Activated CD4-positive, alpha-beta memory T cell treated with anti-CD3 and anti-CD28 coated beads, Interleukin-2, amount 10 ng/mL, durations not matched to agents 7 days and 5 days (primary cell): ENCODE results near the gene PSMD12. TPM values are rescaled to one million over a fixed set of nuclear protein-coding genes. Genes with fewer than 3 reads are reported as not detected.
"Not testable (repeated sequence)": the region's sequence is repeated elsewhere in the genome, so short reads cannot be mapped to it uniquely, and the experiment has no call there.

ENCODE experiments used
- CTCF ChIA-PET: fragments of 350-600 bp; sonication (Branson Sonifier 250); formaldehyde crosslinking; loops from one replicate; lab custom pipeline; 2021; ENCODE audit warnings: antibody characterized with exemption, inconsistent platforms; lab: Charles Lee
- POLR2A ChIA-PET: fragments of 350-600 bp; sonication (Branson Sonifier 250); formaldehyde crosslinking; loops from one replicate; lab custom pipeline; 2021; ENCODE audit warnings: antibody characterized with exemption; lab: Charles Lee
- DNase-seq: peaks from one replicate; pipeline ENCODE4 v3.0.0-alpha.2; 2020
- H3K27ac Mint-ChIP-seq: one replicate; pipeline ENCODE4 v1.8.0; 2021; ENCODE audit warnings: mild to moderate bottlenecking, mixed read lengths
- H3K27me3 Mint-ChIP-seq: one replicate; pipeline ENCODE4 v1.8.0; 2021; ENCODE audit warnings: mixed read lengths
- H3K36me3 Mint-ChIP-seq: one replicate; pipeline ENCODE4 v1.8.0; 2021; ENCODE audit warnings: low read depth, mixed read lengths
- H3K4me1 Mint-ChIP-seq: one replicate; pipeline ENCODE4 v1.8.0; 2021; ENCODE audit warnings: mixed read lengths
- H3K4me3 Mint-ChIP-seq: one replicate; pipeline ENCODE4 v1.8.0; 2021; ENCODE audit warnings: mild to moderate bottlenecking, mixed read lengths
- H3K9me3 Mint-ChIP-seq: one replicate; pipeline ENCODE4 v1.8.0; 2021; ENCODE audit warnings: mixed read lengths
- total RNA-seq, 2 experiments: library from RNA; stranded (reverse); gene quantifications; one replicate each; pipeline ENCODE4 v1.2.3, GENCODE V29; 2021

Gene PSMD12
- total RNA-seq: 10 to 100 TPM; 49.3 to 50.0 TPM

GRCh38 chr17:67366193-67367157 is at the start of gene PSMD12:
PSMD12 (minus strand) TSS chr17:67366577; CDS start chr17:67366519, 58 bp downstream.
- Mint-ChIP-seq H3K27me3 (peaks cover 2% of the 10 kb centered on the region), H3K4me3 (peak within 1 kb of the TSS; percentile 99), H3K9me3 (no peaks in the 10 kb centered on the region), H3K36me3 (peaks cover 30% of the 10 kb centered on the region), H3K27ac (peak within 1 kb of the TSS; percentile 96), H3K4me1 (peaks cover 49% of the 10 kb centered on the region)
- POLR2A ChIA-PET: interaction anchor here (0.9 to 5.9 kb wide), 14 partner anchors 10 to 458 kb away, joined by 3 to 76 read pairs (median 4); partner anchors contain the start of genes HELZ, NOL11 and PITPNC1
- CTCF ChIA-PET: interaction anchor here (0.6 to 10.2 kb wide), 6 partner anchors 9 to 351 kb away, joined by 3 to 72 read pairs (median 4); partner anchors contain the start of genes NOL11 and PITPNC1
- DNase-seq: peak; percentile 94

- Mint-ChIP-seq H3K4me3 (no peak overlapping the region), H3K27me3 (no peaks in the 10 kb centered on the region), H3K27ac (no peak overlapping the region), H3K9me3 (peaks cover 7% of the 10 kb centered on the region), H3K4me1 (peaks cover 14% of the 10 kb centered on the region), H3K36me3 (peaks cover 9% of the 10 kb centered on the region)
- ChIA-PET POLR2A (no interaction called here), CTCF (no interaction called here)
- DNase-seq: no peak
These were observed 48.9 kb upstream of the PSMD12 start for GRCh38 chr17:67415291-67415690.

GRCh38 chr17:67414559-67414958 is 48.2 kb upstream of the PSMD12 start:
- Mint-ChIP-seq H3K36me3 (peaks cover 9% of the 10 kb centered on the region), H3K27ac (no peak overlapping the region), H3K4me3 (no peak overlapping the region), H3K4me1 (peaks cover 7% of the 10 kb centered on the region), H3K9me3 (peaks cover 7% of the 10 kb centered on the region), H3K27me3 (no peaks in the 10 kb centered on the region)
- CTCF ChIA-PET: no interaction called here
- POLR2A ChIA-PET: no interaction called here
- DNase-seq: no peak

- no peak for DNase-seq
- POLR2A ChIA-PET: no interaction called here
- H3K9me3 Mint-ChIP-seq: peaks cover 7% of the 10 kb centered on the region
- peaks cover 5% of the 10 kb centered on the region for H3K4me1 Mint-ChIP-seq
- H3K27me3 Mint-ChIP-seq: no peaks in the 10 kb centered on the region
- H3K27ac Mint-ChIP-seq: no peak overlapping the region
- no peak overlapping the region for H3K4me3 Mint-ChIP-seq
- H3K36me3 Mint-ChIP-seq: peaks cover 9% of the 10 kb centered on the region
- CTCF ChIA-PET: no interaction called here
These were observed 47.8 kb upstream of the PSMD12 start for GRCh38 chr17:67414130-67414529.

GRCh38 chr17:67413388-67413787 is 47.0 kb upstream of the PSMD12 start:
- Mint-ChIP-seq H3K4me1 (peaks cover 3% of the 10 kb centered on the region), H3K27me3 (no peaks in the 10 kb centered on the region), H3K36me3 (peaks cover 9% of the 10 kb centered on the region), H3K27ac (no peak overlapping the region), H3K9me3 (peaks cover 10% of the 10 kb centered on the region), H3K4me3 (no peak overlapping the region)
- no peak for DNase-seq
- POLR2A ChIA-PET: no interaction called here
- CTCF ChIA-PET: no interaction called here

GRCh38 chr17:67412941-67413340 is 46.6 kb upstream of the PSMD12 start:
- H3K27me3 Mint-ChIP-seq: no peaks in the 10 kb centered on the region
- DNase-seq: no peak
- ChIA-PET CTCF (no interaction called here), POLR2A (no interaction called here)
- H3K9me3 Mint-ChIP-seq: peaks cover 10% of the 10 kb centered on the region
- H3K27ac Mint-ChIP-seq: no peak overlapping the region
- peaks cover 9% of the 10 kb centered on the region for H3K36me3 Mint-ChIP-seq
- H3K4me1 Mint-ChIP-seq: peaks cover 2% of the 10 kb centered on the region
- H3K4me3 Mint-ChIP-seq: no peak overlapping the region

GRCh38 chr17:67412032-67412431 is 45.7 kb upstream of the PSMD12 start:
- H3K27ac Mint-ChIP-seq: no peak overlapping the region
- H3K4me1 Mint-ChIP-seq: peaks cover 4% of the 10 kb centered on the region
- peaks cover 9% of the 10 kb centered on the region for H3K36me3 Mint-ChIP-seq
- H3K27me3 Mint-ChIP-seq: no peaks in the 10 kb centered on the region
- ChIA-PET POLR2A (no interaction called here), CTCF (no interaction called here)
- peaks cover 10% of the 10 kb centered on the region for H3K9me3 Mint-ChIP-seq
- no peak for DNase-seq
- H3K4me3 Mint-ChIP-seq: no peak overlapping the region

- Mint-ChIP-seq H3K4me1 (peaks cover 4% of the 10 kb centered on the region), H3K27ac (no peak overlapping the region), H3K4me3 (no peak overlapping the region), H3K9me3 (peaks cover 10% of the 10 kb centered on the region), H3K27me3 (no peaks in the 10 kb centered on the region), H3K36me3 (peaks cover 9% of the 10 kb centered on the region)
- POLR2A ChIA-PET: no interaction called here
- no peak for DNase-seq
- CTCF ChIA-PET: interaction anchor here (1.5 kb wide), 1 partner anchor 64 kb away, joined by 3 read pairs; no protein-coding TSS in a partner anchor
These were observed 45.0 kb upstream of the PSMD12 start for GRCh38 chr17:67411397-67411796.

- CTCF ChIA-PET, H3K27ac Mint-ChIP-seq, H3K36me3 Mint-ChIP-seq, H3K27me3 Mint-ChIP-seq, H3K4me3 Mint-ChIP-seq, H3K4me1 Mint-ChIP-seq, H3K9me3 Mint-ChIP-seq, DNase-seq, POLR2A ChIA-PET: not testable (repeated sequence)
These were observed 42.1 kb upstream of the PSMD12 start for GRCh38 chr17:67408455-67408830.

GRCh38 chr17:67403483-67403882 is 37.1 kb upstream of the PSMD12 start:
- ChIA-PET CTCF (no interaction called here), POLR2A (no interaction called here)
- H3K9me3 Mint-ChIP-seq: no peaks in the 10 kb centered on the region
- peaks cover 6% of the 10 kb centered on the region for H3K36me3 Mint-ChIP-seq
- H3K4me3 Mint-ChIP-seq: no peak overlapping the region
- peaks cover 17% of the 10 kb centered on the region for H3K4me1 Mint-ChIP-seq
- no peak for DNase-seq
- H3K27me3 Mint-ChIP-seq: no peaks in the 10 kb centered on the region
- H3K27ac Mint-ChIP-seq: no peak overlapping the region

- ChIA-PET POLR2A (no interaction called here), CTCF (no interaction called here)
- H3K27ac Mint-ChIP-seq: no peak overlapping the region
- H3K4me3 Mint-ChIP-seq: no peak overlapping the region
- H3K9me3 Mint-ChIP-seq: no peaks in the 10 kb centered on the region
- peaks cover 11% of the 10 kb centered on the region for H3K36me3 Mint-ChIP-seq
- H3K27me3 Mint-ChIP-seq: no peaks in the 10 kb centered on the region
- H3K4me1 Mint-ChIP-seq: peaks cover 21% of the 10 kb centered on the region
- DNase-seq: no peak
These were observed 36.7 kb upstream of the PSMD12 start for GRCh38 chr17:67403065-67403464.

- POLR2A ChIA-PET: no interaction called here
These were observed 35.5 kb upstream of the PSMD12 start for GRCh38 chr17:67401598-67402504.

GRCh38 chr17:67401106-67401505 is 34.7 kb upstream of the PSMD12 start:
- ChIA-PET POLR2A (no interaction called here), CTCF (interaction anchor here (1.1 kb wide), 1 partner anchor 74 kb away, joined by 4 read pairs; no protein-coding TSS in a partner anchor)
- H3K4me3 Mint-ChIP-seq: no peak overlapping the region
- H3K36me3 Mint-ChIP-seq: peaks cover 12% of the 10 kb centered on the region
- H3K4me1 Mint-ChIP-seq: peaks cover 20% of the 10 kb centered on the region
- H3K27ac Mint-ChIP-seq: no peak overlapping the region
- H3K27me3 Mint-ChIP-seq: no peaks in the 10 kb centered on the region
- no peak for DNase-seq
- no peaks in the 10 kb centered on the region for H3K9me3 Mint-ChIP-seq

More at GRCh38 chr17:67401598-67402504, 35.5 kb upstream of the PSMD12 start:
- DNase-seq: no peak
- Mint-ChIP-seq H3K36me3 (peaks cover 12% of the 10 kb centered on the region), H3K27me3 (no peaks in the 10 kb centered on the region), H3K4me3 (no peak overlapping the region), H3K9me3 (no peaks in the 10 kb centered on the region), H3K4me1 (peaks cover 20% of the 10 kb centered on the region), H3K27ac (no peak overlapping the region)
- CTCF ChIA-PET: no interaction called here
